Mucosa of descending colon (tissue), 3 donors: Measurements from ENCODE around the gene PROX1. TPM values are rescaled to one million over a fixed set of nuclear protein-coding genes. Genes with fewer than 3 reads are reported as not detected.
A peak's percentile ranks its signal among the peaks of the same experiment; 100 is the strongest.

Experiments
- ATAC-seq: fragments of 200-7000 bp; cut with Tn5 transposase; one replicate; pipeline ENCODE4 v1.9.1; 2020; ENCODE audit warnings: mild to moderate bottlenecking, moderate library complexity
- DNase-seq, 3 donors: peaks; one replicate each; pipeline ENCODE4 v3.0.0-alpha.2; 2020
- H3K36me3 ChIP-seq: fragments of 200-600 bp; one replicate; pipeline ENCODE4 v1.8.0; 2021; ENCODE audit warnings: low read depth, mild to moderate bottlenecking
- H3K4me1 ChIP-seq: fragments of 200-600 bp; one replicate; pipeline ENCODE4 v1.8.0; 2021; ENCODE audit warnings: low read depth, mild to moderate bottlenecking
- H3K4me3 ChIP-seq: fragments of 200-600 bp; one replicate; pipeline ENCODE4 v1.8.0; 2021; ENCODE audit warnings: mild to moderate bottlenecking
- H3K9me3 ChIP-seq: fragments of 200-600 bp; one replicate; pipeline ENCODE4 v1.8.0; 2021; ENCODE audit warnings: mild to moderate bottlenecking
- intact Hi-C, 2 donors: fragments of 100-400 bp; cut with DNase I in 1 of 2; cut with micrococcal nuclease in 1 of 2; formaldehyde crosslinking; loops; one replicate each; pipeline versions ENCODE4 v1.11.0 to v1.11.1; 2022; cut with DNase I, micrococcal nuclease
- total RNA-seq, 3 donors: library from RNA; stranded (reverse); fragmentation: NEBNext Ultra II Directional in 2 of 3; extraction: Animal tissue kit (Norgen Biotek cat#: 25700) in 2 of 3; gene quantifications; one replicate each; pipeline versions ENCODE4 v1.2.1 to v1.2.4, GENCODE V29; 2021 to 2023
- TF ChIP-seq, protein P1 (sequence below): fragments of 200-600 bp; IDR thresholded peaks from one replicate; pipeline ENCODE4 v1.8.0; 2022; ENCODE audit warnings: antibody characterized with exemption, mild to moderate bottlenecking
- donor health status: DM: no; HTN: no; CAD: no; lungs with moderate emphysema.
- donor health status: DM: no; HTN: no; CAD: no.
- donor health status: DM: no; HTN: yes; CAD: no.

PROX1 gene
- total RNA-seq, 3 donors from 2014 or later = 17.6 to 31.5 (median 19.2) TPM

GRCh38 chr1:213989002-213989855 lies 1.5 kb downstream of the PROX1 start:
- ATAC-seq (peak; percentile 7), DNase-seq (peak; percentile 30 to 48 (median 39))
- Histone ChIP-seq H3K4me1 (peaks cover 18% of the 10 kb centered on the region), H3K9me3 (no peaks in the 10 kb centered on the region), H3K36me3 (no peaks in the 10 kb centered on the region), H3K4me3 (peak overlapping the region; percentile 14)
- TF ChIP-seq, protein P1, sequence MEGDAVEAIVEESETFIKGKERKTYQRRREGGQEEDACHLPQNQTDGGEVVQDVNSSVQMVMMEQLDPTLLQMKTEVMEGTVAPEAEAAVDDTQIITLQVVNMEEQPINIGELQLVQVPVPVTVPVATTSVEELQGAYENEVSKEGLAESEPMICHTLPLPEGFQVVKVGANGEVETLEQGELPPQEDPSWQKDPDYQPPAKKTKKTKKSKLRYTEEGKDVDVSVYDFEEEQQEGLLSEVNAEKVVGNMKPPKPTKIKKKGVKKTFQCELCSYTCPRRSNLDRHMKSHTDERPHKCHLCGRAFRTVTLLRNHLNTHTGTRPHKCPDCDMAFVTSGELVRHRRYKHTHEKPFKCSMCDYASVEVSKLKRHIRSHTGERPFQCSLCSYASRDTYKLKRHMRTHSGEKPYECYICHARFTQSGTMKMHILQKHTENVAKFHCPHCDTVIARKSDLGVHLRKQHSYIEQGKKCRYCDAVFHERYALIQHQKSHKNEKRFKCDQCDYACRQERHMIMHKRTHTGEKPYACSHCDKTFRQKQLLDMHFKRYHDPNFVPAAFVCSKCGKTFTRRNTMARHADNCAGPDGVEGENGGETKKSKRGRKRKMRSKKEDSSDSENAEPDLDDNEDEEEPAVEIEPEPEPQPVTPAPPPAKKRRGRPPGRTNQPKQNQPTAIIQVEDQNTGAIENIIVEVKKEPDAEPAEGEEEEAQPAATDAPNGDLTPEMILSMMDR = no peak
- intact Hi-C loops = no loop called here

DNA sequence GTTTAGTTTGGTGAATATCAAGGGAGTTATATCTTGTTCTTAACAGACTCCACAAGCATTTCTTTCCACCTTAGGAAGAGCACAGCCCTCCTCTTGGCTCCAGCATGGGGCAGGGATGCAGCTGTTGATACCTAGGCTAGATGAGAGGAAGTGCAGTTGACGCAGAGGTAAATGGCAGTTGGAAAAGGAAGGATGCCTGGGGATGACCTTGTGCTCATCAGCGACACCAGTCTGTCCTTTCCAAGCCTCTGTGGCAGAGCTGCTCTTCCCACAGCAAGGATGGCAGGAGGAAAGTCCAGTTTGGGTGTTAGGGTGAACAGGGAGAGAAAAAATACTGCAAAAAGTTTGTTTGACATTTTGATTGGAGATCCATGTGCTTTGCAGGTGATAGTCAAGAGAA lies 6.2 kb downstream of the PROX1 start:
- intact Hi-C loops = no loop called here
- ATAC-seq = no peak

DNA sequence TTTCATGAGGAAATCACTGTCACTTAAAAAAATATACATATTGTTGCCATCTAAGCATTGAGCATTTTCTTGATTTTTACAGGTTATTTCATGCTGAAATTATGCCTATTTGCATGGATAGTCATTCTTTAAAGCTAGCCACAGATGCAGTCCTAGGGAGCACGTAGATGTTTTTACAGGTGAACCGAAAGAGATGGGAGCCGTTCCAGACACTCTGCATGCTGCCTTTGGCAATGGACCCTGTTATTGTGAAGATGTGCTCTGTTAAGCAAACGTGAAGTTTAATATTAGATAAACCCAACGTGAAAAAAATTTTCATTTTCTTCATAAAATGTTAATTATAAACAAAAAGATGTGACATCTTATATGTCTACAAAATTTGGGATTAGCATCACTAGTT lies 7.1 kb downstream of the PROX1 start:
- intact Hi-C loops = no loop called here
- Histone ChIP-seq H3K4me3 (no peak overlapping the region), H3K36me3 (no peaks in the 10 kb centered on the region), H3K4me1 (no peaks in the 10 kb centered on the region), H3K9me3 (no peaks in the 10 kb centered on the region)
- no peak for DNase-seq
- no peak for ATAC-seq
- TF ChIP-seq, protein P1 = no peak

More for the DNA sequence above, 6.2 kb downstream of the PROX1 start:
- DNase-seq = no peak
- Histone ChIP-seq H3K9me3 (no peaks in the 10 kb centered on the region), H3K4me1 (peaks cover 6% of the 10 kb centered on the region), H3K4me3 (no peak overlapping the region), H3K36me3 (no peaks in the 10 kb centered on the region)
- TF ChIP-seq, protein P1 = no peak

DNA sequence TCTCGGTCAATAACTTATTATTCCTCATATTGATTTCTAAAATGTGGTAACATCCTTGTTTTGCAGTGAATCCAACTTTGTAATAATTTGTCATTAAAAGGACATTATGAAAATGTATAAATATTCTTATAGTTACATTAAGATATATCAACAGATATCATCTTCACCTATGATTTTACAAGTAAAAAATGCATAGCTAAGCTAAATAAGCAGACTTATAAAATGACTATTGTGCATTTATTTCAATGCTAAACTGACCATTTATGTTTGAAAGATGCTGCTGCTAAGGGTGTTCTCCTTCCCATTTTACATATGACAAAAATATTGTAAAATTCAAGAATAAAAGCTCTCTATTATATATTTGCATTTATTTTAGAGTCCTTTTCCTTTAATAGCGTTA lies 7.8 kb downstream of the PROX1 start:
- Histone ChIP-seq H3K4me1 (no peaks in the 10 kb centered on the region), H3K9me3 (no peaks in the 10 kb centered on the region), H3K36me3 (no peaks in the 10 kb centered on the region), H3K4me3 (no peak overlapping the region)
- intact Hi-C loops = no loop called here
- TF ChIP-seq, protein P1 = no peak
- DNase-seq (no peak), ATAC-seq (no peak)

- Histone ChIP-seq H3K9me3 (no peaks in the 10 kb centered on the region), H3K4me3 (no peak overlapping the region), H3K4me1 (no peaks in the 10 kb centered on the region), H3K36me3 (no peaks in the 10 kb centered on the region)
- TF ChIP-seq, protein P1 = no peak
- no peak for DNase-seq
- no peak for ATAC-seq
- intact Hi-C loops = no loop called here
These were observed 8.7 kb downstream of the PROX1 start for GRCh38 chr1:213996320-213997037.
